ENCODE results near the gene BBOX1.
"Not testable (repeated sequence)": the region's sequence is repeated elsewhere in the genome, so short reads cannot be mapped to it uniquely, and the experiment has no call there.

BBOX1 gene, protein sequence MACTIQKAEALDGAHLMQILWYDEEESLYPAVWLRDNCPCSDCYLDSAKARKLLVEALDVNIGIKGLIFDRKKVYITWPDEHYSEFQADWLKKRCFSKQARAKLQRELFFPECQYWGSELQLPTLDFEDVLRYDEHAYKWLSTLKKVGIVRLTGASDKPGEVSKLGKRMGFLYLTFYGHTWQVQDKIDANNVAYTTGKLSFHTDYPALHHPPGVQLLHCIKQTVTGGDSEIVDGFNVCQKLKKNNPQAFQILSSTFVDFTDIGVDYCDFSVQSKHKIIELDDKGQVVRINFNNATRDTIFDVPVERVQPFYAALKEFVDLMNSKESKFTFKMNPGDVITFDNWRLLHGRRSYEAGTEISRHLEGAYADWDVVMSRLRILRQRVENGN

DNA sequence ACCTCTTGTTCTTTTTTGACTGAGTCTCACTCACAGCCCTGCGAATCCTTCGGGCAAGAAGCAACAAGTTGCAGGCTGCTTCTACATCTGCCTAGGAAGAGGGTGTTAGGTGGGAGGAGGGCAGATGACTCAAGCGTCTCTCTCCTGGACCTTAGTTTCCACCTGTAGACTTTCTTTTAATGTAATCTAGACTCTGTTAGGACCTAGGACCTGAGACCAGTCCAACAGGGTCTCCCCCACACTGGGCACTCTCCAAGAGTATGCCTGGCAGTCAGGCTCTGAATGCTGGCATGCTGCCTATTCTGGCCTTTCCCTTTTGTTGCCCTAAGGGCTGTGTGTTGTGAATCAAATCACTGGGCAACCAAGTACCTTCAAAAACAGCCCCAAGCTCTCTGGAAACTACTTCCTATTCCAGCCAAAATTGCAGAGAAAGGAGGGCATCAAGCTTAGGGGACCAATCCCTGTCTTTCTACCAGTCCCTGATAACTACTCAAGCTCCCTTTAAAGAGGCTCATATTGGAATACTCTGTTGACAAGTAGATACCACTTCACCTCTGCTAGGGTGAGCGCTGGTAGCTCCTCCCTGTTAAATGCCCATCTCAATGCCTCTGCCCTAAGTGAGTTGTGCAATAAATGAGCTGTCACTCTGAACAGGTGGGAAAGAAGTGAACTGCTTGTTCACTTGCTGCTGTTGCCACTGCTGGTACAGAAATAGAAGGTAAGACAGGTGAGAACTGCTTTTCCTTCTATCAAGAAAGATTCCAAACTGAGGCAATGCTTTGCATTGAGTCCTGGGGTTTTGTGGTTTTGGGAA, at the start of gene BBOX1:
BBOX1 (plus strand) TSS at position 514 of the 814 bp plus-strand sequence. CDS start 14,616 bp downstream, outside the sequence.
- FAIRE-seq: no peak

DNA sequence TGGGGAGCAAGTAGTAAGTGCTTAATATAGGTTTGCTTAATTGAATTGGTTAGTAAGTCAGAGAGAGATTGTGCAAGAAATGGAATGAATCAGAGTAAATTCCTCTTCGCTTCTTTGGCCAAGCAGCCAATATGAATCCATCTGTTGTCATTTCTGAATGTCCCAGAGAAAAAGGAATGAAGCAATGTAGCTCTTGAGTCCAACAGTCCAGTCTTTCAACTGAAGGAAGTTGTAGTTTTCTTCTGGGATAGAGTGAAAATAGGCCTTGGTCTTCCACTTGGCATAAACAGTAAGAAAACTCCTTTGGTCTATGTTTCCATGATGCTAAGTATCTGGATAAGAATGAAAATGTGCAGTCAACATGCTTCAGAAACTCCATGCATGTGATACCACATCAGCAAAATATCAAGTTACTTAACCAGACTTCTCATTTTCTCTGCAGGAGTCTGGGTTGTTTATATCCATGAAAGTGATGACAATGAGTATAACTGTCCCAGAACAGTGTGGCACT, 48.5 kb upstream of the BBOX1 start:
- no peak for FAIRE-seq

DNA sequence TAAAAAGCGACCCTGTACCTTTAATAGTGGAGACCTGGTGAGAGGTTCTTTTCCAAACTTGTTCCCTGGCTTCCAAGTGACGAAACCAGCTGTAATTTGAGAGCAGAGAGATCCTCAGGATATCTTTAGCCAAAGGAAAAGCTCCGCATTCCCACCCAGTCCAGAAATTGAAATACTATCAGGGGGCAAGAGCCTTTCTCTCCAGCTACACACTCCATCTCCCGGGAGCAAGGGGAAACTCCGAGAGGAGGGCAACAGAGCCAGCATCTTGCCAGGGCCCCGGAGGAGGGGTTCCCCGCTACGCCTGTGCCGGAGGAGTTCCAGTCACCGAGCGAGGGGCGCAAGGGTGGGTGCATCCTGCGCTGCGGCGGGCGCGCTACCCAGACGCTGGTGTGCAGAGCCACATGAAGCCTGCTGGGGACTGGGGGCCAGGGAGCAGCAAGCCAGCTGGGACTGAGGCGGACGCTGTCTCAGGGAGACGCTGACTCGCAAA, 46.6 kb upstream of the BBOX1 start, which contains the start of gene FIBIN:
FIBIN (plus strand) TSS at position 148 of the 493 bp plus-strand sequence. CDS start 415 bp downstream, outside the sequence.
- no peak for FAIRE-seq

DNA sequence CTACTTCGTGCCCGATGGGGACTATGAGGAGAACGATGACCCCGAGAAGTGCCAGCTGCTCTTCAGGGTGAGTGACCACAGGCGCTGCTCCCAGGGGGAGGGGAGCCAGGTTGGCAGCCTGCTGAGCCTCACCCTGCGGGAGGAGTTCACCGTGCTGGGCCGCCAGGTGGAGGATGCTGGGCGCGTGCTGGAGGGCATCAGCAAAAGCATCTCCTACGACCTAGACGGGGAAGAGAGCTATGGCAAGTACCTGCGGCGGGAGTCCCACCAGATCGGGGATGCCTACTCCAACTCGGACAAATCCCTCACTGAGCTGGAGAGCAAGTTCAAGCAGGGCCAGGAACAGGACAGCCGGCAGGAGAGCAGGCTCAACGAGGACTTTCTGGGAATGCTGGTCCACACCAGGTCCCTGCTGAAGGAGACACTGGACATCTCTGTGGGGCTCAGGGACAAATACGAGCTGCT, 46.0 kb upstream of the BBOX1 start:
- FAIRE-seq: no peak

DNA sequence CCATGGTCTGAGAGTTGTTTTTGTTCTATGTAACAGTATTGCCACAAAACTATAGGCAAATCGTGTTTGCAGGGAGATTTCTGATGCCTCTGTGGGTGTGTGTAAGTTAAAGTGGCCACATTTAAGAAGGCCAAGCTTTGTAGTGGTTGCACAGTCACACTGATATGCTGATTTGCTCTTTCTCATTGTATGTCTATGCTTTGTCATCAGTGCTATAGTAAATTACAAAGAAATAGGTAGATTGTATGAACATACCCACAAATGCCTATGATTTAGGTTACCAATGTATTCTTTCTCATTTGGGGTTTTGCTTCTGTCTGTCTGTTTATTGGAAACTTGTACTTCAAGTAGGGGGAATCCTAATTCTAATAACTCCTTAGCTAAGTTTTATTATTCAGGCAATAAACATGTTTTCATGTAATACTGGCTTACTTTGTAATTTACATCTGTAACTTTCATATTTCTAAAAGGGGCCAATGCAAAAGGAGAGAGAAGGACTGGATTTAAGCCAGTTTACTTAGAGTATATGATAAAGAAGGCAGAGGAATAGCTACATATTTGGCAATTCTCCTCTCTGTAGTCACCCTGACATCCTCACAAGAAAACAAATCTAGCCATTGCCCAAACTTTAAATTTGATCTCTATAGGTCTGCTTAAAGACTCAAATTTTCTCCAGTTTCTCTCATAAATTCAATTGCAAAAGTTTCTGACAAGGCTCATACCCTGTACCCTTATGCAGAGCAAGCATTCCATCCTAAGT, 44.7 kb upstream of the BBOX1 start:
- FAIRE-seq: no peak

DNA sequence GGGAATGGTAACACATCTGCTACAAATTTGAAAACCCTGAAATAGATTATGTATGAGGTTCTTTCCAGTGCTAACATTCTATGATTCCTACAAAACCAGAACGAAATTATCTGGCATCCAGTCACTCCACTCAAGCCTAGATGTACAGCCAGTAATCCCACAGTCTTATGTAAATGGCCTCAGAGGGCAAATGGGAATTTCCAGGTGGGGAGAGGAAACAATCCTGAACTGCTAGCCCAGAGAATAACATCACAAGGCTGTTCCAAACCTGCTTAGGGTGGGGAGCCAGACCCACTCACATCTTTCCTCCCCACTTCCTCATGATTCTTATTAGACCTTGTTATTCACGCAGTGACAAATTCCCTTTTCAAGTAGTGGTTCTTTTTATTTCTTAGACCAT, 43.2 kb upstream of the BBOX1 start:
- no peak for FAIRE-seq

DNA sequence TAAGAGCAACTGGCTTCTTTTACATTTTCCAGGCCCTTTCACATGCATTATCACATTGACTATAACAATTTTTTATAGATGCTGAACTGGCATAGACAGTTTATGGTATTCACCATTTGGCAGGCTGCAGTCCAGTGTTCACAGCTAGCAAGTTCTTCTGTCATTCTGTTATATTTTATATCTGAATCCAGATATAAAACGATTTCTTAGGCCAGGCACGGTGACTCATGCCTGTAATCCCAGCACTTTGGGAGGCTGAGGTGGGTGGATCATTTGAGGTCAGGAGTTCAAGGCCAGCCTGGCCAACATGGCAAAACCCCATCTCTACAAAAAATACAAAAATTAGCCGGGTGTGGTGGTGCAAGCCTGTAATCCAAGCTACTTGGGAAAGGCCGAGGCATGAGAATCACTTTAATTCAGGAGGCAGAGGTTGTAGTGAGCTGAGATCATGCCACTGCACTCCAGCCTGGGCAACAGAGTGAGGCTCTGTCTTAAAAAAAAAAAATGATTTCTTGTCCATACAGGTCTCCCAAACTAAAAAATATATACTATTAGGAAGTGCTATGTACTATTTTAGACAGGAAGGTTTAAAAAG, 39.4 kb upstream of the BBOX1 start:
- FAIRE-seq: not testable (repeated sequence)

DNA sequence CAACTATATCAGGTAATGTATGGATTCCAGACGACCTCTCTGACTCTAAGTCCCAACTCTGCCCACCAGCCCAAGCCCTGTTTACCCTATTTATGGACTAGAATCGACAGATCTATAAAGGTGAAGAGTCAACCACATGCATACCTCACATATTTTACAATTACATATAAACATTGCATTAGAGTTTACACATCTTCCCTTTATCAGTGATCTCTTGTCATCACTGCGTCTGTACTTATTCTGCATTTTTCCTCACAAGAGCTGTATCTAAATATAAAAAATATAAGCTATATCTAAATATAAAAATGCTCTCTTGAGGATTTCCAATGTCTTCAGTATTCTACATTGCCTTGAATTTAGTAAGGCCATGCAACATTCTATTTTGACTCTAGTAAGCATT, 38.2 kb upstream of the BBOX1 start:
- no peak for FAIRE-seq

DNA sequence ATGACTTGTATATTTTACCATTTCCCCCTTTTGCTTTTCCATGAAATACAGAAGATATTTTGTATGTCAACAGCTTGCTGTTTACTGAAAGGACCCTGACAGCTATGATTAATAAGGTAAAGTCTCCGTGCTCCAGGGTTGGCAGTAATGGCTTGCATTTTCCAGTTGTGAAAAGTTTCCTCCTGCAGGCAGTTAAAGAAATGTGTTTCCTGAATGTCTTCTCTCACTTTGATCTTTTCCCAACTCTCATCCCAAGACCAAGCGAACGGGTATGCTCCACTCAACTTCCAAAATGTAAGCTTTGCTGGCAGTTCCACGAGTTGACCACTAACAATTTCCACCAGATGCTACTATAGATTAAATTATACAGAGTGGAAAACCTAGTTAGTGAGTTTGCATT, 37.8 kb upstream of the BBOX1 start:
- no peak for FAIRE-seq

DNA sequence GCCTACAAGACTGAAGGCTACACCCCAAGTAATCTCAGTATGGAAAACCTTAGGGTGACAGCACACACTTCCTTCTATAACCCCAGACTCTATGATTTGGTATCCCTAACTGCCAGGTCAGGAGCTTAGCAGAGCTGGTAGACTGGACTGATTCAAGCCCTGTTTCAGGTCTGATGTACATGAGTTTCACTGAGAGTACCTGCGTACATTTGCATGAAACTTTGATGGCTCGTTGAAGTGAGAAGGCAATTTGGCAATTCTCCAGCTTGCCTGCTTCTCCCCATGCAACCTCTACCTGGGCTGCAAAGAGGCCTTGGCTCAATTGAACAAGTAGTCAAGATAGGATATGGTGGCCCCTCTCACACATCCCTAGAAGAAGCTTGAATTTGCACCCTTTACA, 36.5 kb upstream of the BBOX1 start:
- FAIRE-seq: no peak

DNA sequence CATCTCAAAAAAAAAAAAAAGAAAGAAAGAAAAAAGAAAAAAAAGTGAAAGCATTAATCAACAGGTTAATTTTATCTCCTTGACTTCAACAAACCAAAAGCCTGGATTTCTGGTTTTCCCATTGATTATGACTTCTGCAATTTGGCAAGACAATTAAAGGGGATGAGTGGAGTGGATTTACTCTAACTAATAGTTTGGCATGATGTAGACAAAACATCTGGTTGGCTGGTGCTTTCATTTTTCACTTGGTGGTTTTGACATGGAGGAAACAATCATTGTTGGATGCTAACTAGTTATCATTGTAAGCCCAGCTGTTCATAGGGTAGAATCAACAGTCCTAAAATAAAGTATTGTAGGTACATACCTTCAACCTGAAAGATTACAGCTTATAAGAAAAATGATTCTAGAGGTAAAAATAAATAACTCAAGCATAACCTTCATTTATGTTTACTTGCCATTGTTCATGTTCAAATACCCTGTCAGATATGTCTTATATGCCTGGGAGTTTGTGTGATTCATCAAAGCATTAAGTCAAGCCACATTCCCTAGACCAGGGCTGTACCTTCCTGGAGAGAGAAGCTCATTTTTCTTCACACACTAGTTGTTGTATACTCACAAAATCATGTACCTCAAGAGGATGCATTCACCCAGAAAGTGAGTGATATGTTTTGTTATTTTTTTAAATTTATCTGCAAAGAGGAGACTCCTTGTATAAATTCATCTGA, 31.6 kb upstream of the BBOX1 start:
- FAIRE-seq: no peak

DNA sequence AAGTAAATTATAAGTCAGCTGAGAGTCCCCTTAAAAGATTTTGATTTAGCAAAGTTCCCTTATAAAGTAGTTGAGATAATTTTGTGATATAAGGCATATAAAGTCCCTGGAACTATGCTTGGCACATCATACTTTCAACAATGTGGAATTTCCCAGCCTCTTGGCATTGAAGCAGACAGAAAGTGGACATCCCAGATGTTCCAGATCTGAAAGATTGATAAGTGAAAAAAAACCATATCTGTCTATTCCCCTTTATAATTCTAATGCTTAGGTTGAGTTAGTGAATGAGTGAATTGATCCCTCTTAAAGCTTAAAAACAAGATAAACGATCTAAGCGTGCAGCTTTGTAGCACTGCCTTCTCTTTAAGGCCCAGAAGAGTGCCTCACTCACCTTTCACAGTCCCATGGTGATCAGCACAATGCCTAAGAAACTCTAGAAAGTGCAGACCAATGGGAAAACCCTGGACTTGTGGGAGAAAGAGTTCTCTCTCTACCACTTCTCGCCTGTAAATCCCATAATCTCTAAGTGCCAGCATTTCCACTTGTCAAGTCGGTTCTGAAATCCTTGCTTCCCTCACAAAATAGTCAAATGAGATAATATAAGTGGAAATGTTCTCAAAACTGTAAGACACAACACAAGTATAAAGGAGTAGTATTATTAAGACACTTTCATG, 28.9 kb upstream of the BBOX1 start:
- no peak for FAIRE-seq

DNA sequence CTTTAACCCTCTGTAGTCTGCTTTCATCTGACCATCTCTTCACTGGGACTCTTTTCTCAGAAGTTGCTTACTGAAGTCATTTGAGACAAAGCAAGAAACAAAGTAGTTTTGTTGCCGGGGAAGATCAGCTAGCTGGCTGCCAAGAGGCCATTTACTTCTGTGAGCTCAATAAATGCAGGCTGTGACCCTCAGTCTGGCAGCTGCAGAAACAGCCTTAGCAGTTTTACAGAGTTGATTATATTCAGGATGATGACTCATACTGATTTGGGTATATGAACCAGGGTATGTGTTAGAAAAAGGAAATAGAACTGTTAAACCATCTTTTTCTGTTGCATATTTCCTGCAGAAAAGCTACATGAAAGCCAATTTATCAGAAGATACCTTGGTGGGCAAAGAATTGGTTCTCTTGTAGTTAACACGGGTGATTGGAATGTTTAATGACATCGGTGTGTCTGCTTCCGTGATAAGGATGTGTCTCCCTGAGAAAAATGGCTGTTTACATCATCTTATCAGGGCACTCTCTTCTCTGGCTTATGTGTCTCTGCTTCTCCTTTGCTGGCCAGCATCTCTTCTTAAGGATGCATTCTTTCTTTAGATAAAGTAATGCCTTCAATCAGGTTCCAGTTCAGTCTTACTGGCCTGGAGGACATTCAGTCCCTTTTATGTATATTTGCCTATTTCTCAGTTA, 28.2 kb upstream of the BBOX1 start:
- no peak for FAIRE-seq

DNA sequence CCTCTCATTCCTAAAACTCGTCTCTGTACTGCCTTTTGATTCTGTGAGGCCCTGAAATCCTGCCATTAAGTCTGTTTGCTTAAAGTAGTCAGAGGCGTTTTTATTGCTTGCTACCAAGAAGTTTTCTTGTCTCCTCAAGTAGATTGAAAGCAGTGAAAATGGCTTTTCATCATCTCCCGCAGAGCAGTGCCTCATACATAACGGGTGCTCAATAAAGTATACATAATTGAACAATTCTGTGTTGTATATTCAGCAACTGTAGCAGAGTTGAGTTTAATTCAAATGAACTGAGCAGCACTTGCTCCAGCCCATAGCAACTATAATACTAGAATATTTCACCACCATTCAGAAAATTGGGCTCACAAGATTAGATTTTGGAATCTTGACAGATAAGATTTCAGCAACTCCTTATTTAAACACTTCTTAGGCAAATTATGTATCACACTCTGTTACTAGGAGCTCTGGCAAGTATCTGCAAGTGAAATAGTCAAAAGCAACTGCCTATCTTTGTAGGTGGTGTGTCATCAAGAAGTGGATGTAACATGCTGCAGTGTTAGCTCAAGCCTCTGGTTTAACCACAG, 26.7 kb upstream of the BBOX1 start:
- no peak for FAIRE-seq

DNA sequence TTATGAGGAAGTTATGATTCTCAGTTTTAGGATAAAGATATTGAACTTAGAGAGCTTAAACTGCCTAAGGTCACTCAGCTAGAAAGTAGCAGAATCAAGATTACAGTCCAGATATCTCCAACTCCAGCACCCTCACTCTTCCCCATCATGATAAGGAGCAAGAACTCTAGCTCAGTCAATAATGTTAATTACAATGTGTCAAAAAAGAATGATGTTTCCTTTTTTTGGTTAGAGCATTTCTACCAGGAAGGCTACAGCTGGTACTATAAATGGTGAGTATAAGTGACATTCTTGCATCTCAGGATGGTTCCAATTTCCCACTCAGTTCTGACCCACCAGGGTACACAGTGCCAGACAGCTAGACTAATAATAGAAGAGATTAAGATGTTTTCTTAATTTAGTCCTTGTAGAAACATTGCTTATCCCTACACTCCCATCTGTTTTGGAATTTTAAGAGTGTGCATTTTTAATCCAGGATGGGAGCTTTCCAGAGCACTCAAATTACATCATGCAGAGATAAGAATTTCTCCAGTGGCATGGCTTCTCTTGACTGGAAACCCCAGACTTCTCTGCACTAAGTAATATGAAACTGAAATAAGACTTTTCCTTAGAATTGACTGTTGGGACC, 21.6 kb upstream of the BBOX1 start:
- no peak for FAIRE-seq

DNA sequence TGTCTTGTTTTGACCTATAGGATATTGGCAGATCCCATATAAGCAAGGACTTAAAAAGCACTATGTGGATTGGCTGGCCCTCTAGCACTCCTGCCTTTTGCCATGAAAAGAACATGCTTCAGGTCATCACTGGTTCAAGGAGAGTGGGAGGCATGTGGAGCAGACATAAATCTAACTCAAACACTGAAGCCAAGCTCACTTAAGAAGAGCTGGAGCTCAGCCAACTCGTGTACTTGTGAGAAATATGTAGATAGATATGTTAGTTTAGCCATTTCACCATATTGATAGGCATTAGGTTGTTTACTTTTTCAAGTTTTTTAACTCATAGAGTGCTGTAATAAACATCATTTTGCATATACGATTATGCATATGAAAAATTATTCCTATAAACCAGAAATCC, 19.9 kb upstream of the BBOX1 start:
- FAIRE-seq: no peak

DNA sequence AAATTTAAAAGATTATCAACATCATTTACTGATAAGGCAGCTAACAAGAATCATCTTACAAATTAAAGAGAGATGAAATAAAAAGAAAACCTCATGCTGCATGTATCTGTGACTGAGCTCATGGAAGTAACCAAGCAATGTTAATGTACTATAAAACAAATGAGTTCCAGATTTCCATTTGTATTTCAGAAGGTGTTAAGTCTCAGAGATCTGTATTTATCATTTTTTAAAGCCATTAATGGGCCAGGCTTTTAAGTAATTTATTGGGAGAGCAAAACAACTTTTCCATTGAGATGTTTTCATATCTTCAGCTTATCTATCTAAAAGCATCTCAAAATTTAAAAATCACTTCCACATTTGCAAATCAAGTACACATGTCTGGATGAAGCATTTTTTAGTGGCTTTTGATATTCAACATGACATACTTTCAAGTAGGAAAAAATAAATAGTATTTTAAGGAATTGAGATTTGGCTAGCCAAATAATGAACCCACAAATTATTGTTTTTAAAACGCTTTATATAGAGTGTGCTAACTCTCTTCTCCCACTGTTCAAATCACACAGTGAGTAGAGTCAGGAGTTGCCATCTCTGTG, 17.9 kb upstream of the BBOX1 start:
- FAIRE-seq: no peak

DNA sequence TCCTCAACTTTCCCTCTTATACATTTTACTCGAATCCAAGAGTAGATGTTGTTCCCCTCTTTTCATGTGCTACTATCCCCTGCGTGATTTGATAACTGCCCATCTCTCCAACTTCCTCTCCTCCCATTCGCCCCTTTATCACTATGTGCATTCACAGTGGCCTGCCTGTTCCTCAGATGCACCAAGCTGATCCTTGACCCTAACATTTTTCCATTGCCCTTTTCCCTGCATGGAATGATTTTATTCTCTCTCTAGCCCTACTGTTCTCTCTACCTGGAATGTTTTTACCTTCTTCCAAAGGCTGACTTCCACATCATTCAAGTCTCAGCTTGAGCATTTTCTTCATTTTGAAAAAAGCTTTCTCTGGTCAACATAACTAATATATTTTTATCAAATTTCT, 15.8 kb upstream of the BBOX1 start:
- no peak for FAIRE-seq

DNA sequence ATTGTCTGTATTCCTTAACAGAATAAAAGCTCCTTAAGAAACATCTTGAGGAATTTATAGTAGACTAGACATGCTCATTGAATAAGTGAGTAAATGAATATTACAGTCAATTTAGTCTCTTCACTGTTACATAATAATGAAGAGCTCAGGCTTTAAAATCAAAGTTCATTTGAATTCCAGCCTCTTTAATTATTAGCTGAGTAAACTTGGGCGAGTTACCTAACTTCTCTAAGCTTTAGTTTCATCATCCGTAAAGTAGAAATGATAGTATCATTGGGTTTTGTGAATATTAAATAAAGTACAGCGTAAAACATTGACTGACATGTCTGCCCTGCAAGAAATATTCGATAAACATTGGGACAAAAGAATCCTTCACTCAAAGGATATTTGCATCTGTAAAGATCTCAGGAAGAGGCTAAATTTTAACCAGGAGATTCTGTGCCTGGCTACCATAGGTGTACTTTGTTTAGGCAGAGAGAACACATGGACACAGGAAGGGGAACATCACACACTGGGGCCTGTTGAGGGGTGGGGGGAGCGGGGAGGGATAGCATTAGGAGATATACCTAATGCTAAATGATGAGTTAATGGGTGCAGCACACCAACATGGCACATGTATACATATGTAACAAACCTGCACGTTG, 15.2 kb upstream of the BBOX1 start:
- no peak for FAIRE-seq
